GM13976 (cell line): Measurements from ENCODE around the gene C4orf36.

Experiments used
- DNase-seq: peaks from one replicate; pipeline ENCODE4 v3.0.0; 2012; ENCODE audit warnings: low spot score
- in situ Hi-C: fragments of 300-500 bp; cut with MboI; formaldehyde crosslinking; loops from one replicate; pipeline ENCODE4 v1.12.0; 2022; ENCODE audit warnings: low sequenced_read_pairs, mixed read lengths, inconsistent platforms; ENCODE audit not compliant: unreplicated experiment
- TF ChIP-seq, protein P1 (sequence below): IDR thresholded peaks from 2 replicates; pipeline ENCODE4 v1.5.1; 2012; ENCODE audit warnings: borderline replicate concordance, mild to moderate bottlenecking; ENCODE audit not compliant: insufficient read depth; ENCODE audit errors: extremely low read depth, missing control alignments, control extremely low read depth

The C4orf36 gene

GRCh38 chr4:86847571-86847970 lies 44.7 kb downstream of the C4orf36 start:
- DNase-seq: no peak
- TF ChIP-seq, protein P1, sequence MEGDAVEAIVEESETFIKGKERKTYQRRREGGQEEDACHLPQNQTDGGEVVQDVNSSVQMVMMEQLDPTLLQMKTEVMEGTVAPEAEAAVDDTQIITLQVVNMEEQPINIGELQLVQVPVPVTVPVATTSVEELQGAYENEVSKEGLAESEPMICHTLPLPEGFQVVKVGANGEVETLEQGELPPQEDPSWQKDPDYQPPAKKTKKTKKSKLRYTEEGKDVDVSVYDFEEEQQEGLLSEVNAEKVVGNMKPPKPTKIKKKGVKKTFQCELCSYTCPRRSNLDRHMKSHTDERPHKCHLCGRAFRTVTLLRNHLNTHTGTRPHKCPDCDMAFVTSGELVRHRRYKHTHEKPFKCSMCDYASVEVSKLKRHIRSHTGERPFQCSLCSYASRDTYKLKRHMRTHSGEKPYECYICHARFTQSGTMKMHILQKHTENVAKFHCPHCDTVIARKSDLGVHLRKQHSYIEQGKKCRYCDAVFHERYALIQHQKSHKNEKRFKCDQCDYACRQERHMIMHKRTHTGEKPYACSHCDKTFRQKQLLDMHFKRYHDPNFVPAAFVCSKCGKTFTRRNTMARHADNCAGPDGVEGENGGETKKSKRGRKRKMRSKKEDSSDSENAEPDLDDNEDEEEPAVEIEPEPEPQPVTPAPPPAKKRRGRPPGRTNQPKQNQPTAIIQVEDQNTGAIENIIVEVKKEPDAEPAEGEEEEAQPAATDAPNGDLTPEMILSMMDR: no peak
- in situ Hi-C loops: no loop called here

- no peak for DNase-seq
- in situ Hi-C loops: no loop called here
- TF ChIP-seq, protein P1: no peak
Observed at GRCh38 chr4:86846921-86847320, 45.3 kb downstream of the C4orf36 start.

- TF ChIP-seq, protein P1: no peak
- DNase-seq: no peak
- in situ Hi-C loops: no loop called here
Observed at GRCh38 chr4:86845593-86845992, 46.6 kb downstream of the C4orf36 start.

DNA sequence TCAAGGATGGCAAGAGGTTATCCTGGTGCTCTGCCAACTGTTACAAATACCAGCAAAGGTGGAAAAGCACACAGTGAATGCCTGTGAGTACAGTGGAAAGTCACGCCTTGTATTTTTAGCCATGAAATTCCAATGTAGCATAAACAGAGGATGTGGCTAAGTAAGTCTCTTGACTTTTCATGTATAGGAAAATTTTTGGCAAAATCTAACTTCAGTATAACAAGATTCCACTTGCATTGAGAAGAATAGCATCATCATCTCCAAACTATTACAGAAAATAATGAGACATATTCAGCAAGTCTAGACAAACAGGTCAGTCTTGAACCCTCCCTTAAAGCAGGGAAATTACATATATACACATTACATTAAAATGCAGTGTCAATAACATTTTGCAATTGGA lies 50.9 kb downstream of the C4orf36 start:
- no peak for DNase-seq
- in situ Hi-C loops: no loop called here
- TF ChIP-seq, protein P1: no peak

DNA sequence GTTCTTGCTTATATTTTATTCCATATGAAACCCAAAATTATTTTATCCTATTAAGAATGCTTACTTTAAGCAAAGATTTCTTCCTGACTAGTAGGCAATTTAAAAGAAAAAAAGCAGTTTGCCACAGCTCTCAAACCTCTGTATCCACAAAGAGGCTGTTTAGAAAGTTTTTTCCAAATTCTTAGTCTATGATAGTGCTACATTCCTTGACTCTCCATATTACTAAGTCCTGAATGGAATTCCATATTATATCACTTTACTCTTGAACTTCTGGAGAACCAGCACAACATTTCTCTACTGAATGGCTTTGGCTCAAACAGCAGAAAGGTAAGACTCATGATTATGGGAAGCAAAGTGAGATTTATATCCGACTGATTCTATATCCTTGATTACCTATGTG lies 51.4 kb downstream of the C4orf36 start:
- no peak for DNase-seq
- in situ Hi-C loops: no loop called here
- TF ChIP-seq, protein P1: no peak

GRCh38 chr4:86837691-86838503 lies 54.3 kb downstream of the C4orf36 start:
- in situ Hi-C loops: no loop called here

More at GRCh38 chr4:86837691-86838503, 54.3 kb downstream of the C4orf36 start:
- no peak for DNase-seq
- TF ChIP-seq, protein P1: no peak
